NCI-H446 treated with DMSO at 0.1 percent for 48 hours (cell line): ENCODE data around the gene AHSA1.
A peak's percentile ranks its signal among the peaks of the same experiment; 100 is the strongest.
"Not testable (repeated sequence)": the region's sequence is repeated elsewhere in the genome, so short reads cannot be mapped to it uniquely, and the experiment has no call there.

ENCODE experiments used
- DNase-seq: peaks from one replicate; lab custom pipeline; 2025; lab: John Stamatoyannopoulos, UW

The AHSA1 gene

GRCh38 chr14:77457522-77458248 lies at the start of gene AHSA1, which contains the start of gene VIPAS39:
AHSA1 (plus strand) TSS chr14:77458093; CDS start chr14:77458190, 97 bp downstream.
VIPAS39 (minus strand) TSS chr14:77457601; CDS start chr14:77454102, 3,499 bp downstream.
- DNase-seq: peak; percentile 98

GRCh38 chr14:77409131-77409533 lies 48.8 kb upstream of the AHSA1 start:
- DNase-seq: no peak

GRCh38 chr14:77415403-77416030 lies 42.4 kb upstream of the AHSA1 start:
- not testable (repeated sequence) for DNase-seq

- not testable (repeated sequence) for DNase-seq
Observed at GRCh38 chr14:77416098-77416497, 41.8 kb upstream of the AHSA1 start.

GRCh38 chr14:77416836-77417235 lies 41.1 kb upstream of the AHSA1 start:
- DNase-seq: no peak

- no peak for DNase-seq
Observed at GRCh38 chr14:77421201-77421600, 36.7 kb upstream of the AHSA1 start.

- no peak for DNase-seq
Observed at GRCh38 chr14:77423423-77423822, 34.5 kb upstream of the AHSA1 start, which contains the start of gene NOXRED1. NOXRED1 (minus strand) TSS chr14:77423523; CDS start chr14:77422889, 634 bp downstream.

GRCh38 chr14:77424862-77425261 lies 33.0 kb upstream of the AHSA1 start:
- no peak for DNase-seq

- no peak for DNase-seq
Observed at GRCh38 chr14:77426396-77426795, 31.5 kb upstream of the AHSA1 start.

GRCh38 chr14:77436042-77436441 lies 21.9 kb upstream of the AHSA1 start:
- DNase-seq: no peak

- DNase-seq: no peak
Observed at GRCh38 chr14:77438596-77438995, 19.3 kb upstream of the AHSA1 start.

- no peak for DNase-seq
Observed at GRCh38 chr14:77439861-77440260, 18.0 kb upstream of the AHSA1 start.

- no peak for DNase-seq
Observed at GRCh38 chr14:77442196-77442595, 15.7 kb upstream of the AHSA1 start.

- DNase-seq: no peak
Observed at GRCh38 chr14:77455966-77456640, 1.8 kb upstream of the AHSA1 start.

- no peak for DNase-seq
Observed at GRCh38 chr14:77457115-77457521, 775 bp upstream of the AHSA1 start.

- no peak for DNase-seq
Observed at GRCh38 chr14:77458249-77458950, 507 bp downstream of the AHSA1 start.

- DNase-seq: peak; percentile 16
Observed at GRCh38 chr14:77459072-77459723, 1.3 kb downstream of the AHSA1 start.

- DNase-seq: no peak
Observed at GRCh38 chr14:77467801-77468200, 9.9 kb downstream of the AHSA1 start.

- no peak for DNase-seq
Observed at GRCh38 chr14:77469067-77469505, 11.2 kb downstream of the AHSA1 start.

- DNase-seq: no peak
Observed at GRCh38 chr14:77469539-77469938, 11.6 kb downstream of the AHSA1 start.

GRCh38 chr14:77470224-77470870 lies 12.5 kb downstream of the AHSA1 start:
- no peak for DNase-seq
